PC-3 (cell line): Measurements from ENCODE around the gene SLC9A4. TPM values are rescaled to one million over a fixed set of nuclear protein-coding genes. Genes with fewer than 3 reads are reported as not detected.

Experiments
- ATAC-seq: fragments of 200-7000 bp; cut with Tn5 transposase; 2 replicates; pipeline ENCODE4 v1.9.1; 2020; ENCODE audit warnings: mild to moderate bottlenecking, moderate library complexity
- BruUV-seq: library from RNA; stranded (reverse); fragments of 400-500 nt; replicated peaks from 2 replicates; lab custom pipeline; 2021; lab: Mats Ljungman, UMichigan
- CTCF ChIA-PET: fragments of 300-600 bp; sonication (Branson Sonifier 250); formaldehyde crosslinking; loops from one replicate; lab custom pipeline; 2022; ENCODE audit warnings: antibody characterized with exemption; lab: Charles Lee
- POLR2A ChIA-PET: fragments of 300-600 bp; sonication (Branson Sonifier 250); formaldehyde crosslinking; loops from one replicate; lab custom pipeline; 2022; ENCODE audit warnings: antibody characterized with exemption; ENCODE audit not compliant: unreplicated experiment; lab: Charles Lee
- DNase-seq: peaks from one replicate; pipeline ENCODE4 v3.0.0-alpha.2; 2015
- H2AFZ ChIP-seq: fragments of 300-600 bp; sonication (generic); 2 replicates; pipeline ENCODE4 v1.6.0; 2016; ENCODE audit warnings: antibody characterized with exemption, low read length
- H3F3A ChIP-seq: fragments of 300-600 bp; sonication (generic); one replicate; pipeline ENCODE4 v1.6.0; 2017; ENCODE audit warnings: antibody characterized with exemption, low read length, control low read depth, mild to moderate bottlenecking; ENCODE audit not compliant: unreplicated experiment
- H3K27ac ChIP-seq: fragments of 300-600 bp; sonication (generic); 2 replicates; pipeline ENCODE4 v1.5.1; 2016; ENCODE audit warnings: mild to moderate bottlenecking, low read length
- H3K27me3 ChIP-seq: fragments of 300-600 bp; sonication (generic); 2 replicates; pipeline ENCODE4 v1.6.1; 2016; ENCODE audit warnings: low read length, mixed read lengths
- H3K36me3 ChIP-seq: fragments of 300-600 bp; sonication (generic); 2 replicates; pipeline ENCODE4 v1.6.1; 2016; ENCODE audit warnings: low read depth, mixed run types, low read length, mixed read lengths
- H3K4me1 ChIP-seq: fragments of 300-600 bp; sonication (generic); 2 replicates; pipeline ENCODE4 v1.5.1; 2016; ENCODE audit warnings: low read length; ENCODE audit not compliant: insufficient read depth
- H3K4me2 ChIP-seq: fragments of 300-600 bp; sonication (generic); 2 replicates; pipeline ENCODE4 v1.6.0; 2016; ENCODE audit warnings: low read length
- H3K4me3 ChIP-seq: fragments of 300-600 bp; sonication (generic); 2 replicates; pipeline ENCODE4 v1.5.1; 2016; ENCODE audit warnings: mild to moderate bottlenecking, low read length, mixed read lengths
- H3K79me2 ChIP-seq: fragments of 300-600 bp; sonication (generic); 2 replicates; pipeline ENCODE4 v1.6.1; 2017; ENCODE audit warnings: low read length, mixed read lengths
- H3K9ac ChIP-seq: fragments of 300-600 bp; sonication (generic); 2 replicates; pipeline ENCODE4 v1.6.0; 2016; ENCODE audit warnings: mild to moderate bottlenecking, low read length
- H3K9me2 ChIP-seq: fragments of 300-600 bp; sonication (generic); replicated peaks from 2 replicates; pipeline ENCODE4 v1.6.1; 2016; ENCODE audit warnings: mixed run types, low read length, mixed read lengths
- H3K9me3 ChIP-seq: fragments of 300-600 bp; sonication (generic); 2 replicates; pipeline ENCODE4 v1.6.1; 2016; ENCODE audit warnings: low read length, mixed read lengths
- H4K20me1 ChIP-seq: fragments of 300-600 bp; sonication (generic); 2 replicates; pipeline ENCODE4 v1.6.1; 2016; ENCODE audit warnings: low read length, mixed read lengths
- EZH2 ChIP-seq: fragments of 300-600 bp; sonication (generic); IDR thresholded peaks from one replicate; pipeline ENCODE4 v1.6.1; 2017; ENCODE audit warnings: antibody characterized with exemption, mild to moderate bottlenecking, low read length; ENCODE audit not compliant: unreplicated experiment
- EZH2phosphoT487 ChIP-seq: fragments of 300-600 bp; sonication (generic); IDR thresholded peaks from 2 replicates; pipeline ENCODE4 v1.6.1; 2018; ENCODE audit warnings: mild to moderate bottlenecking, antibody characterized with exemption, low read length, borderline replicate concordance
- intact Hi-C: fragments of 100-400 bp; cut with micrococcal nuclease; formaldehyde crosslinking; loops from 2 replicates; pipeline ENCODE4 v1.9.0; 2023
- total RNA-seq: library from RNA; depleted of rRNA; stranded (reverse); fragments of >200 nt; gene quantifications from 2 replicates; pipeline ENCODE4 v1.2.3, GENCODE V29; 2014
- TF ChIP-seq, protein P1 (sequence below): fragments of 300-600 bp; sonication (generic); conservative IDR thresholded peaks from 2 replicates; pipeline ENCODE4 v1.5.1; 2017; ENCODE audit warnings: antibody characterized with exemption, low read depth, mild to moderate bottlenecking, low read length

SLC9A4 gene
- total RNA-seq, 1 experiment from 2014 or later: 0.04 TPM

DNA sequence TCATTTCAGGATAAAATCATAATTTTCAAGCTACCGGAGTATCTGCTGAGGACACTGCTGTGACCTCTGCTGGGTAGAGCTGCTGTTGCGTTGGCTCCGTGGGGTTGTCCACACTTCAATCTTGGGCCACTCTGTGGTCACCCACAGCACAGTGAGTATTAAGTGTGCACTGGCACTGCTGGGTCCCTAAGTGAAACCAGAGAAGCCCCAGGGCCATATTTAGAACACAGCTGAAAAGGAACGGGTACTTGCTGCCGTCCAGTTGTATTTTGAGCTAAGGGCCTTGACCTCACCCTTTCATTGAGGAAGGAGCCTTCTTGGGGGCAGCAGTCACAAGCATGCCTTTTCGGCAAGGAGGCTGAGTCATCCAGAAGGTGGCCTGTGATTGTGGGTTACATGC lies 10.1 kb downstream of the SLC9A4 start:
- BruUV-seq: no TSS peak
- intact Hi-C loops: no loop called here
- no peak overlapping the region for H3K9ac ChIP-seq
- H3K4me2 ChIP-seq: no peak overlapping the region
- no peaks in the 10 kb centered on the region for H3K79me2 ChIP-seq
- H3K4me1 ChIP-seq: peaks cover 13% of the 10 kb centered on the region
- H3K27me3 ChIP-seq: no peaks in the 10 kb centered on the region
- H3F3A ChIP-seq: no peaks in the 10 kb centered on the region
- no peak overlapping the region for H3K27ac ChIP-seq
- H3K9me2 ChIP-seq: no peaks in the 10 kb centered on the region
- no peaks in the 10 kb centered on the region for H4K20me1 ChIP-seq
- H3K9me3 ChIP-seq: no peaks in the 10 kb centered on the region
- TF ChIP-seq EZH2: no peak
- TF ChIP-seq EZH2phosphoT487: no peak
- TF ChIP-seq, protein P1, sequence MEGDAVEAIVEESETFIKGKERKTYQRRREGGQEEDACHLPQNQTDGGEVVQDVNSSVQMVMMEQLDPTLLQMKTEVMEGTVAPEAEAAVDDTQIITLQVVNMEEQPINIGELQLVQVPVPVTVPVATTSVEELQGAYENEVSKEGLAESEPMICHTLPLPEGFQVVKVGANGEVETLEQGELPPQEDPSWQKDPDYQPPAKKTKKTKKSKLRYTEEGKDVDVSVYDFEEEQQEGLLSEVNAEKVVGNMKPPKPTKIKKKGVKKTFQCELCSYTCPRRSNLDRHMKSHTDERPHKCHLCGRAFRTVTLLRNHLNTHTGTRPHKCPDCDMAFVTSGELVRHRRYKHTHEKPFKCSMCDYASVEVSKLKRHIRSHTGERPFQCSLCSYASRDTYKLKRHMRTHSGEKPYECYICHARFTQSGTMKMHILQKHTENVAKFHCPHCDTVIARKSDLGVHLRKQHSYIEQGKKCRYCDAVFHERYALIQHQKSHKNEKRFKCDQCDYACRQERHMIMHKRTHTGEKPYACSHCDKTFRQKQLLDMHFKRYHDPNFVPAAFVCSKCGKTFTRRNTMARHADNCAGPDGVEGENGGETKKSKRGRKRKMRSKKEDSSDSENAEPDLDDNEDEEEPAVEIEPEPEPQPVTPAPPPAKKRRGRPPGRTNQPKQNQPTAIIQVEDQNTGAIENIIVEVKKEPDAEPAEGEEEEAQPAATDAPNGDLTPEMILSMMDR: no peak
- POLR2A ChIA-PET: no interaction called here
- H3K36me3 ChIP-seq: no peaks in the 10 kb centered on the region
- ATAC-seq (no peak), DNase-seq (no peak)
- no peak overlapping the region for H3K4me3 ChIP-seq
- CTCF ChIA-PET: no interaction called here
- H2AFZ ChIP-seq: no peak overlapping the region

DNA sequence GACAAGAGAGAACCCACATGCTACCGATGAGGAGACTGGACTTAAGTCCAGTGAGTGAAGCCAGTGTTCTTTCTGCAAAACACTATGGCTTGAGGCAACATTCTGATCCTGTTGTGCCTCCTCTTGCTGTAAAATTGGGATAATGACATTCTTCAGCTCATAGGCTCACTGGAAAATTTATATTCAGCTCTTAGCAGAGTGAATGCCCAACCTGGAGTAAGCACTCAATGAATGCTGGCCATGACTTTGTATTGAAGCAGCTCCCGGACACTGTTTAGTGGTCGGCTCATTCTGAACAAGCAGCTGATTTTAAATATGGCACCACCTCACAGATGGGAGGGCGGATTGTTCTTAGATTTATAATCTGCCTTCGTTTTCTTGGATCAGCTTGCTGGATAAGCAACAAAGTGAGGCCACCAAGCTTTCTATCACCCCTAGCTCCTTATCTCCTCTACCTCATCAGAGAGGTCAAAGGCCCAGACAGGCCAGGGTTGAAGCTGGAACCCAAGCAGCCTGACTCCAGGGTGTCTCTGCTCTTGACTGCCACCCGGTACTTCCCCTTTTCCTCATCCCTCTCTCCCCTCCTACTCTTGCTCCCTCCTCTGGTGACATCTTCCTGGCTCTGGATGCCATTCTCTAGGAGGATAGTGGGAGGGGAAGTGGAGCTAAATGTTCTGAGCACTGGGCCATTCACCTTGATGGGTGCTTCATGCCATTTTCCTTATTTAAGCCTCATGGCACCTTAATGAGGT lies 11.5 kb downstream of the SLC9A4 start:
- no peak overlapping the region for H3K4me2 ChIP-seq
- DNase-seq (no peak), ATAC-seq (no peak)
- no peak overlapping the region for H3K9ac ChIP-seq
- no peaks in the 10 kb centered on the region for H3K27me3 ChIP-seq
- H2AFZ ChIP-seq: no peak overlapping the region
- H3K27ac ChIP-seq: no peak overlapping the region
- H3K4me1 ChIP-seq: peaks cover 14% of the 10 kb centered on the region
- no TSS peak for BruUV-seq
- ChIA-PET CTCF (interaction anchor here (1.0 kb wide), 1 partner anchor 11 kb away, joined by 3 read pairs; the partner anchor contains the start of gene SLC9A4), POLR2A (no interaction called here)
- H4K20me1 ChIP-seq: no peaks in the 10 kb centered on the region
- no peaks in the 10 kb centered on the region for H3K9me3 ChIP-seq
- H3F3A ChIP-seq: no peaks in the 10 kb centered on the region
- no peaks in the 10 kb centered on the region for H3K79me2 ChIP-seq
- H3K36me3 ChIP-seq: no peaks in the 10 kb centered on the region
- no peak overlapping the region for H3K4me3 ChIP-seq
- no peaks in the 10 kb centered on the region for H3K9me2 ChIP-seq
- intact Hi-C loops: no loop called here
- TF ChIP-seq EZH2phosphoT487 (no peak), EZH2 (no peak)
- TF ChIP-seq, protein P1: no peak

DNA sequence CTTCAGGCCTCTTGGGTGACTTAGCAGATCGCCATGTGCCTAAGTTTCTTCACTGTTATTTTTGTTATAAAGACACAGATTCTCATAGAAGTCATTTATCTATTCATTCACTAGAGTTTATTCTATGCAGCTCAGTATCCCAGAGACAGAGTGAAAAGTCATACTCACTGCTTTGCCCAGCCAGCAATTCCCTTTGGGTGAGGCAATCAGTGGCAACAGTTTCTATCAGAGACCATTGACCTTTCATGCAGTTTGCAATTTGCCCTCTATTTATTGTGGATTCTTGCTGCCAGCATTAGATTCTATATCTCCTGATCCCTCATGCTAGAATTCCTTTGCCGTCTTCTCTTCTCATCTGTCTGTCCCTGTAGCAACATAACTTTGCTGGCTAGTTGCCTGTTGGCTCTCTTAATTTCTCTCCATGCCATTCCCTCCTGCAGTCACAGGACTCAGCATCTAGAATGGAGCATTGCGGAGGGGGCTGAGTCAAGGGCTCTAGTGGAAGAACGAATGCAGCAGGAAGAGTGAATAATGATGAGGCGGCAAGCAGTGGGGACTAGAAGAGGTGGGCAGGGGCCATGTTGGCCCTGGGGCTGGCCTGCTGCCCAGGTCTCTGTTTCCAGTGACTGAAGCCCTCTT lies 12.2 kb downstream of the SLC9A4 start:
- intact Hi-C loops: no loop called here
- no peaks in the 10 kb centered on the region for H3K27me3 ChIP-seq
- ChIA-PET CTCF (interaction anchor here (1.0 kb wide), 1 partner anchor 12 kb away, joined by 3 read pairs; the partner anchor contains the start of gene SLC9A4), POLR2A (no interaction called here)
- H3K27ac ChIP-seq: no peak overlapping the region
- ATAC-seq: no peak
- no peak overlapping the region for H3K4me3 ChIP-seq
- H3K9ac ChIP-seq: no peak overlapping the region
- H3F3A ChIP-seq: no peaks in the 10 kb centered on the region
- H3K79me2 ChIP-seq: no peaks in the 10 kb centered on the region
- H3K9me3 ChIP-seq: no peaks in the 10 kb centered on the region
- H4K20me1 ChIP-seq: no peaks in the 10 kb centered on the region
- H3K9me2 ChIP-seq: no peaks in the 10 kb centered on the region
- H3K4me2 ChIP-seq: no peak overlapping the region
- H3K36me3 ChIP-seq: no peaks in the 10 kb centered on the region
- no TSS peak for BruUV-seq
- no peak for TF ChIP-seq EZH2
- TF ChIP-seq, protein P1: no peak
- TF ChIP-seq EZH2phosphoT487: no peak
- no peak overlapping the region for H2AFZ ChIP-seq
- DNase-seq: no peak
- H3K4me1 ChIP-seq: peaks cover 14% of the 10 kb centered on the region
